ENCODE measurements around the gene KRTAP12-3.
"Not testable (repeated sequence)": the region's sequence is repeated elsewhere in the genome, so short reads cannot be mapped to it uniquely, and the experiment has no call there.

The KRTAP12-3 gene

DNA sequence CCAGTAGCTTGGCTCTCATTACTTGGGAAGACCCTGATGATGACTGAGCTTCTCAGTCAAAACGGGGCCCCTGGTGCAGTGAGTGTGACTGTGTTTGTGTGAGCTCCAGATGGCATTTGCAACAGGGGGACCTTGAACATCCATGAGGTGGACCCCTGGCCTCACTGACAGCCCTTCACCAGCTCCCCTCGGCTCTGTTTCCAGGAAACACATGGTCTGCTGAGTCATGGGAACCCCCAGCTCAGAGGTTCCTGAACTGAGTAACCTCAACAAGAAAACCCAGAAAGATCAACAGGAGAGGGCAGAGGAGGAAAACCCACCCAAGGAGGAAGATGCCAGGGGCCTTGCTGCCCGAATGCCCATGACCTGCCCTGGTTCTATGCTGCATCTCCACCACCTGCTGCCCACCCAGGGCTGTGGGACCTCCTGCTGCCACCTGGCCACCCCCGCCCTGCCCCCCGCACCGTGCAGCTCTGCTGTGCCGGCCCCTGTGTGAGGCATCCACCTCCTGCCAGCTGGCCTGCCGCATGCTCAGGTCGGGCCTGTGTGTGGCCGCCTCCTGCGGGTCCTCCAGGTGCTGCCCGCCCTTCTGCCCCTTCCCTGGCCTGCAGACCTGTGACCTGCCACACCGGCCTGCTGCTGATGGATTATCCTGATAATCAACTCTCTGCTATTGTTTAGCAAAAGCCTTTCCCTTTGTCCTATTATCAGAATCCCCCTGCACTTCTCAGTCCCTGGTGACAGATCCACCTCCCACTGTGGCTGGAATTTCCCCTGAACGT lies 28.5 kb downstream of the KRTAP12-3 start:
- no peak for DNase-seq

- DNase-seq = no peak
These were observed 29.3 kb downstream of the KRTAP12-3 start for GRCh38 chr21:44686843-44687561.

GRCh38 chr21:44687671-44688070 lies 29.9 kb downstream of the KRTAP12-3 start:
- DNase-seq = peak; percentile 38

DNA sequence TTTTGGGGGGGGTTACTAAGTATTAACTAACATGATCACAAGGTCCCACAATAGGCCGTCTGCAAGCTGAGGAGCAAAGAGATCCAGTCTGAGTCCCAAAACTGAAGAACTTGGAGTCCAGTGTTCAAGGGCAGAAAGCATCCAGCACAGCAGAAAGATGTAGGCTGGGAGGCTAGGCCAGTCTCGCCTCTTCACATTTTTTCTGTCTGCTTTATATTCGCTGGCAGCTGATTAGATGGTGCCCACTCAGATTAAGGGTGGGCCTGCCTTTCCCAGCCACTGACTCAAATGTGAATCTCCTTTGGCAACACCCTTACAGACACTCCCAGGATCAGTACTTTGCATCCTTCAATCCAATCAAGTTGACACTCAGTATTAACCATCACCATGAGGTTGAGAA lies 32.0 kb downstream of the KRTAP12-3 start:
- DNase-seq = not testable (repeated sequence)

DNA sequence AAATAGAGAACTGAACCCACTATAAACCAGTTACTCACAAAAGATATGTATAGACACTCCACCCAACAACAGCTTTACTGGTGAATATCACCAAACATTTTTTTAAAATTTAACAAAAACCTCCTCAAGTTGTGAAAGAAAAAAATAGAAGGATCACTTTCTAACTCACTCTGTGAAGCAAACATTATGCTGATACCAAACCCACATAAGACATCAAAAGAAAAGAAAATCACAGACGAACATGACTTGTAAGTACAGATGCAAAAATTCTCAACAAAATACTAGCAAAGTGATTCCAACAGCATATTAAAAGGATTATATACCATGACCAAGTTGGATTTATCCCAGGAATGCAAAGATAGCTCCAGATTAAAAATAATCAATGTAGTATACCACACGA lies 34.0 kb downstream of the KRTAP12-3 start:
- DNase-seq = no peak

DNA sequence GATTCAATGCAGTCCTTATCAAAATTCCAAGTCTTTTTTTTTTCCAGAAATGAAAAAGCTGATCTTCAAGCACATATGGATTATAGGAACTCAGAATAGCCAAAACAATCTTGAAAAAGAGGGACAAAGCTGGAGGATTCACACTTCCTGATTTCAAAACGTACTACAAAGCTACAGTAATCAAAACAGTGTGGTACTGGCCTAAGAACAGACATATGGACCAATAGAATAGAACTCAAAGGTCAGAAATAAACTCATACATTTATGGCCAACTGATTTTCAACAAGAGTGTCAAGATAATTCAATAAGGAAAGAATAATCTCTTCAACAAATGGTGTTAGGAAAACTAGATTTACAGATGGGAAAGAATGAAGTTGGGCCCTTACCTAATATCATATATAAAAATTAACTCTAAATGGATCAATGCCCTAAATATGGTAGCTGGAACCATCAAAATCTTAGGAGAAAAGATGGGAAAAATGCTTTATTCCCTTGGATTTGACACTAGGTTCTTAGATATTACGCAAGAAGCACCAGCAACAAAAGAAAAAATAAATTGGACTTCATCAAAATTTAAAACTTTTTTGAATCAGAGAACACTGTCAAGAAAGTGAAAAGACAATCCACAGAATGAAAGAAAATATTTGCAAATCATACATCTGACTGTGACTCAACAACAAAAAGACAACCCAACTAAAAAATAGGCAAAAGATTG lies 35.2 kb downstream of the KRTAP12-3 start:
- no peak for DNase-seq

GRCh38 chr21:44694776-44695175 lies 37.0 kb downstream of the KRTAP12-3 start:
- DNase-seq = no peak

DNA sequence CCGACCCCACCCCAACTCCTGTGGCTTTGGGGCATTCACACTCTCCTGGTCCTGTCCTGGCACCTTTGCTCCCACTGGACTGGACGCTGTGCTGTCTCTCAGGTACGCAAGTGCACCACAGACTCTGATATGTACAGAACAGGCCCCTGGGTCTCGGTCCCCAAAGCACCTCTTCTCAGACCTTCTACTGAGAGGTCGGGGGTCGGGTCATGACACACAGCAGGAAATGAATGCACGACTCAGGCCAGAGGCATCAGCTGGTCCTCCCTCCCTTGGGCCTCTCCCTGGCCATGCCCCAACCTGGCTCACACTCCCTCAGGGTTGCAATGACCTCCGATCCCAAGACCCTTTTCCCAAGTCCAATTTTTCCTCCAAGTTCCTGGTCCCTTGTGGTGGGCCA lies 37.5 kb downstream of the KRTAP12-3 start:
- no peak for DNase-seq

- no peak for DNase-seq
These were observed 37.9 kb downstream of the KRTAP12-3 start for GRCh38 chr21:44695641-44696040.

DNA sequence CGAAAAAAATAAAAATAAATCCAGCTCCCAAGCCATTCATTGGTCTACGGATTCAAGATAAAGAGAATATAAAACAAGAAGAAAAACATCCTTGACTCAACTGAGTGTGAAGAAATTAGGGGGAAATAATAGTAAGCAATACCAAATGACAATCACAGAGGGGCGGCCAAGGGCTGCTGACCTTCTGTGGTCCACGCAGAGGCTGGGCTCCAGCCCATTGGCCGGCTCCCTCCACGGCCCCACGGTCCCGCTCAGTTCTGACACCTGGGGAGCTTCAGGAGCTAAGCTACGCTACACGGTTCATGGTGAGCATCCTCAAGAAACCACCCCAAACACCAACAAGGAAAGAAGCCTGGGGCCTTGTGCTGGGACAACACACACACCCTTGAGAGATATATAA lies 38.8 kb downstream of the KRTAP12-3 start:
- no peak for DNase-seq

DNA sequence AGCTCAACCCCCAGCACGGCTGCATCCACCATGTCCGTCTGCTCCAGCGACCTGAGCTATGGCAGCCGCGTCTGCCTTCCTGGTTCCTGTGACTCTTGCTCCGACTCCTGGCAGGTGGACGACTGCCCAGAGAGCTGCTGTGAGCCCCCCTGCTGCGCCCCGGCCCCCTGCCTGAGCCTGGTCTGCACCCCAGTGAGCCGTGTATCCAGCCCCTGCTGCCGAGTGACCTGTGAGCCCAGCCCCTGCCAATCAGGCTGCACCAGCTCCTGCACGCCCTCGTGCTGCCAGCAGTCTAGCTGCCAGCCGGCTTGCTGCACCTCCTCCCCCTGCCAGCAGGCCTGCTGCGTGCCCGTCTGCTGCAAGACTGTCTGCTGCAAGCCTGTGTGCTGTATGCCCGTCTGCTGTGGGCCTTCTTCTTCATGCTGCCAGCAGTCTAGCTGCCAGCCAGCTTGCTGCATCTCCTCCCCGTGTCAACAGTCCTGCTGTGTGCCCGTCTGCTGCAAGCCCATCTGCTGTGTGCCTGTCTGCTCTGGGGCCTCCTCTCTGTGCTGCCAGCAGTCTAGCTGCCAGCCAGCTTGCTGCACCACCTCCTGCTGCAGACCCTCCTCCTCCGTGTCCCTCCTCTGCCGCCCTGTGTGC lies 39.6 kb downstream of the KRTAP12-3 start, which contains the start of gene KRTAP10-12:
Gene KRTAP10-12, plus strand, starts transcription at position 1 of the 639 bp plus-strand sequence. Its CDS starts 30 bp downstream, at position 31.
- not testable (repeated sequence) for DNase-seq

GRCh38 chr21:44697811-44698734 lies 40.3 kb downstream of the KRTAP12-3 start:
- no peak for DNase-seq

DNA sequence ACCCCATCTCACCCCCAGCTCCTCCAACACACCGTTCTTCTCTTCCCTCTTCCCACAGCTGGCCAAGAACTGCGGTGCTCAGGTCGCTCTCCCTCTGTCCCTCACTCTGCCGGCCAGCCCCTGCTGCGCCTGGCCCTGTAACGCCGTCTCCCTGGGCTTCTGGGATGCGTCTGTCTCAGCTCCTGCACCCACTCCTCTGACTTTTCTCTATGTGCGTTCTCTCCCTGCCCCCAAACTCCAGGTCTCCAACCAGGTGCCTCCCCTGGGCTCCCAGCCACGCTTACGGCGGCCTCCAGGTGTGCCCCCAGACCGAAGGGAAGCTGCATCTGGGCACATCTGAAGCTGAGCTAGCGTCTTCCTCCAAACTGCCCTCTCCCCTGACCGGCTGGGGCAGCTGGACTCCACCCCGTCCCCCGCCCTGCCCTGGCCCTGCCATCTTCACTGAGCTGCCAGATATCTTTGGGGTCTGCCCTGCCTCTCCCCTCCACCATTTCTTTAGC lies 41.8 kb downstream of the KRTAP12-3 start:
- DNase-seq = no peak

- DNase-seq = no peak
These were observed 42.6 kb downstream of the KRTAP12-3 start for GRCh38 chr21:44700101-44701022.

- DNase-seq = no peak
These were observed 43.3 kb downstream of the KRTAP12-3 start for GRCh38 chr21:44701023-44701400.

- DNase-seq = no peak
These were observed 43.8 kb downstream of the KRTAP12-3 start for GRCh38 chr21:44701541-44701940.

DNA sequence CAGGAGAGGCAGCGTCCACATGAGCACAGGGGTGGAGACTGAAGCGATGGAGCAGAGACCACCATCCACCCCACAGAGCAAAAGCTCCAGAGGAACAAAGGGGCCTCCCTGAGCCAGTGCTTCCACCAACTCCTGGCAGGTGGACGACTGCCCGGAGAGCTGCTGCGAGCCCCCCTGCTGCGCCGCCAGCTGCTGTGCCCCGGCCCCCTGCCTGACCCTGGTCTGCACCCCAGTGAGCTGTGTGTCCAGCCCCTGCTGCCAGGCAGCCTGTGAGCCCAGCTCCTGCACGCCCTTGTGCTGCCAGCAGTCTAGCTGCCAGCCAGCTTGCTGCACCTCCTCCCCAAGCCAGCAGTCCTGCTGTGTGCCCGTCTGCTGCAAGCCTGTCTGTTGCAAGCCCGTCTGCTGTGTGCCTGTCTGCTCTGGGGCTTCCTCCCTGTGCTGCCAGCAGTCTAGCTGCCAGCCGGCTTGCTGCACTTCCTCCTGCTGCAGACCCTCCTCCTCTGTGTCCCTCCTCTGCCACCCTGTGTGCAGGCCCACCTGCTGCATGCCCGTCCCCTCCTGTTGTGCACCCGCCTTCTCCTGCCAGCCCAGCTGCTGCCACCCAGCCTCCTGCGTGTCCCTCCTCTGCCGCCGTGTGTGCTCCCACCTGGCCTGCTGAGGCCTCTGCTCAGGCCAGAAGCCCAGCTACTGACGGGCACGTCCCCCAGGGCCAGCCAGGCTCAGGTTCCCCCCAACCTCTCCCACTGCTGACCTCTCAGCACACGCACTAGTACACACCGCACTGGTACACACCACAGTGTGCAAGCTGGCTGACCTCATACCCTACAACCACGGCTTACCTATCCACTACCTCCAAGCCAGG lies 44.6 kb downstream of the KRTAP12-3 start:
- no peak for DNase-seq

- DNase-seq = no peak
These were observed 45.4 kb downstream of the KRTAP12-3 start for GRCh38 chr21:44702973-44703730.

All from DMS79 (cell line).